Measurements from ENCODE around the gene DUSP16.

Gene DUSP16

DNA sequence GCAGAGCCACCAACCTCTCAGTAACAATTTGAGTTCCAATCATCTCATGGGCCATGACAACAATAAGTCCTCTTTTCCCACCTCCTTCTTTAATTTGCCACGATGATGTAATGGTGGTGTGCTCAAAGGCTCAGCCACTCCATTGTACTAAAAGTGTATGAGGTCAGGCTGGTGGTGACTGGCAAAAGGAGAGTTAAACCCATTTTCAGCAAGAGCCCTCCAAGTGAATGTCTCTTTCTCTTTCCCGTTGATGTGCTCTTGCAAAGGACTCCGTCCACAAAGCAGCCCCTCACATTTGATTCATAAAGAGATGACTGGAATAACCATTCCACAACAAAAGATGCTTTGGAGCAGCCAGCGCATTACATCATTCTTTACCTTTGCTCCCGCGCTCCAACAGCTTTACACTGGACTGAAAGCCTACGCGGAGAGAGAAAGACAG, 41.6 kb downstream of the DUSP16 start:
- WGBS, 2 experiments (ENCODE audit: insufficient coverage in 2 of 2): 88 to 95% methylated on average over 5 to 7 of the region's 8 CpGs
- H3K4me1 ChIP-seq (ENCODE audit: control insufficient read depth, insufficient read depth, low read length, poor library complexity, severe bottlenecking): peaks cover 15% of the 10 kb centered on the region
- H3K4me3 ChIP-seq (ENCODE audit: extremely low read depth, insufficient read depth, low read length, poor library complexity, severe bottlenecking): no peak overlapping the region
- H3K36me3 ChIP-seq (ENCODE audit: control insufficient read depth, insufficient read depth, low read length): peaks cover 43% of the 10 kb centered on the region
- peak overlapping the region; percentile 62 for H3K27ac ChIP-seq (ENCODE audit: low read depth, low read length, severe bottlenecking)
- H3K9me3 ChIP-seq (ENCODE audit: control insufficient read depth, low read length): no peaks in the 10 kb centered on the region

DNA sequence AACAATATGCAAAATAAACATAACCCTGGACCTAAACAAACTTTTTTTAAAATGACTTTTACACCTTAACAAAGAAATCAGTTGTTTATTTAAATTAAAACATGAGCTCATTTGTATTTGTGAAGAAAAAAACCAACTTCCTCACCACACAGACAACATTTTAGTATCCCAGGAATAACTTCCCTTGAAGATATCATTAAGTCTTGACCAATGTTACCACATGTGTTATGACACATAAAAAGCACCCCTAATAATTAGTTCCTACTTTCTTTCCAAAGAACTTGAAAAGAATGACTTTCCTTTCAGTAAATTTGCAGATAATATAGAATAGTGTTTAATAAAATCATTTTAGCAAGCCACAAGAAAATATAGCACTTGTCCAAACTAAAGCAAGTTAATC, 42.4 kb downstream of the DUSP16 start:
- no peak overlapping the region for H3K27ac ChIP-seq (ENCODE audit: low read depth, low read length, severe bottlenecking)
- no peak overlapping the region for H3K4me3 ChIP-seq (ENCODE audit: extremely low read depth, insufficient read depth, low read length, poor library complexity, severe bottlenecking)
- H3K4me1 ChIP-seq (ENCODE audit: control insufficient read depth, insufficient read depth, low read length, poor library complexity, severe bottlenecking): peaks cover 15% of the 10 kb centered on the region

DNA sequence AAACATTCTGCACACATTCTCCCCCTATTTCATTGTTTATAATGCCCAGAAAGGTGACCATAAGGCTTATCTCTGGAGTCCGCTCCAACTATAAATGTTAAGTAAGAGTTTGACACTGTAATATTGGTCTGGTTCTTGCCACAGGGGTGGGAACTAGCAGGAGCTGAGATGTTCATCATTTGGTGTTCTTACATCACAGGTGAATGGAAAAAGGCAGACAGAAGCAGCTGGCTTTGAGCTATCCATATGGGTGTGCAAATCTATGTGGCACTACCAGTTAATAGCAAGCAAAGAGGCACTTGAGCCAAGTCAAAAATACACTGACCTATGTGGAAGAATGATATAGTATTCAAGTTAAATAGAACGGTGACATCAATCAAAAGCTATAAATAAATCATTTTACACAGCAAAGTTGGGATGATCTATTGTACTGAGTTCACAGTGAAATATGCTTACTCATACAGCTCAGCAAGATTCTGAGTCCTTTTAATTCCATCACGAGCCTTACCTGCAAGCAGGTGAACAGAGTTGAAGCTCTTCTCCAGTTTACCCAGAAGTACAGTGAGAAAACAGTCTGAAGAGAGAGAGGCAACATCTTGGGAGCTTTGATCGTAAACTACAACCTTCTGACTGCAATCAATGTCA, 43.2 kb downstream of the DUSP16 start:
- H3K4me1 ChIP-seq (ENCODE audit: control insufficient read depth, insufficient read depth, low read length, poor library complexity, severe bottlenecking): peaks cover 15% of the 10 kb centered on the region
- H3K36me3 ChIP-seq (ENCODE audit: control insufficient read depth, insufficient read depth, low read length): peaks cover 54% of the 10 kb centered on the region
- H3K27ac ChIP-seq (ENCODE audit: low read depth, low read length, severe bottlenecking): no peak overlapping the region
- H3K9me3 ChIP-seq (ENCODE audit: control insufficient read depth, low read length): no peaks in the 10 kb centered on the region
- WGBS, 2 experiments (ENCODE audit: insufficient coverage in 2 of 2): 100% methylated on average over 1 of the region's 4 CpGs; no CpG with 5 or more reads in 1 of the 2 experiments
- no peak overlapping the region for H3K4me3 ChIP-seq (ENCODE audit: extremely low read depth, insufficient read depth, low read length, poor library complexity, severe bottlenecking)

More for the DNA sequence above, 42.4 kb downstream of the DUSP16 start:
- peaks cover 50% of the 10 kb centered on the region for H3K36me3 ChIP-seq (ENCODE audit: control insufficient read depth, insufficient read depth, low read length)
- no peaks in the 10 kb centered on the region for H3K9me3 ChIP-seq (ENCODE audit: control insufficient read depth, low read length)

DNA sequence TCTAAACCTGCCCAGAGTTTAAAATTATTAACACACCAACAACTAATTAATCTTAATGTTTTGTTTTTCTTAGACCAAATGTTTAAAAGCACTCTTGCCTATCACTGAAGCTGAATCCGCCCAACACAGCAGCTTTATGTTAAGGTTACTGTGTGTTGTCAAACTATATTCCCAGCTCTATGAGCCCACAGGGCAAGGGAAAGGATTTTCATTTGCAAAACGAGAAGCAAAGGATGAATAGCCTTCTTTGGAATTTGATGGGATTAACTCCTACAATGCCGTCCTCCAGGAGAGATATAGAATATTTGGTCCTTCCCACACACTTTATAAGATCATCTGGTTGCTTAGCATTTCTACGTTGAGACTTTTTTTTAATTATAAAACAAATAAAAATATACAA, 43.7 kb downstream of the DUSP16 start:
- H3K27ac ChIP-seq (ENCODE audit: low read depth, low read length, severe bottlenecking): no peak overlapping the region
- no peaks in the 10 kb centered on the region for H3K9me3 ChIP-seq (ENCODE audit: control insufficient read depth, low read length)
- H3K36me3 ChIP-seq (ENCODE audit: control insufficient read depth, insufficient read depth, low read length): peaks cover 60% of the 10 kb centered on the region
- peaks cover 15% of the 10 kb centered on the region for H3K4me1 ChIP-seq (ENCODE audit: control insufficient read depth, insufficient read depth, low read length, poor library complexity, severe bottlenecking)
- H3K4me3 ChIP-seq (ENCODE audit: extremely low read depth, insufficient read depth, low read length, poor library complexity, severe bottlenecking): no peak overlapping the region
- WGBS, 2 experiments (ENCODE audit: insufficient coverage in 2 of 2): 83% methylated on average over 1 of the region's 4 CpGs; no CpG with 5 or more reads in 1 of the 2 experiments

DNA sequence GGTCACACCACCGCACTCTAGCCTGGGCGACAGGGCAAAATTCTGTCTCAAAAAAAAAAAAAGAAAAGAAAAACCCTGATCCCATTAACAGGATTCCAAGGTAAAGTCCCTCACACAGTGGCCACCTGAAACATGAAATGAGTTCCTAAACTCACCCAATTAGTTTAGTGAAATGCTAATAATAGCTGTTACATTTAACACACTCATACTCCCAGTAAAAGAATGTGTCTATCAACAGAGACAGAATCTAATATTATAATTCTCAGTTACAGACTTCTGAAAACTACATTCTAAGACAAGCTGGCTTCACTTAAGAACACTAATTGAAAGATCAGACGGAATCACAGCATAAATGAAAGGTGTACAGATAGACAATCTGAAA, 44.2 kb downstream of the DUSP16 start:
- H3K4me3 ChIP-seq (ENCODE audit: extremely low read depth, insufficient read depth, low read length, poor library complexity, severe bottlenecking): no peak overlapping the region

DNA sequence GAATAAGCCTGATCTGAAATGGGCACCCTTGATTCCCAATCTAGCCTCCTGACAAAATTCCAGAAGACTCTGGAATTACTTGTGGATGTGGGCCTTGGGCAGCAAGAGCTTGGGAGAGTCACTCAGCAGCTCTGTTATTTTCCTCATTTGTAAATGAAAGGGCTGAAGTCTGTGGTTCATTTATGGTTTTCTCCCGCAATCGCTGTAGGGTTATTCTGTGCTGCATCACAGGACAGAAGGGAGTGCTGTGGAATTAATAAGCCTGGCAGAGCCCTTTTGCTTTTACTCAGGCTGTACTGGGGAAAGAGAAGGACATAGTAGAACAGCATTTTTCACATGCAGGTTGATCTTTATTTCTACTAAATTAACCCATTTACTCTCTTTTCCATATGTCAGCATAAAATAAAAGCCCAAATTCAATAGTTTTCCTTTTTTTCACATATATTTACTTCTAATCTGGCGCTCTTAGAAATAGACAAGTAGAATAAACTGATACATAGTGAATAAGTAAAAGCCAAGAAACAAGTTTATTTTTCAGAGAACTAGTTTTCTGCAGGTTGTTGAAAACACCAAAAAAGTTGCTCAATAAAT, 49.2 kb downstream of the DUSP16 start:
- Histone ChIP-seq H3K27ac (ENCODE audit: low read depth, low read length, severe bottlenecking) (no peak overlapping the region), H3K36me3 (ENCODE audit: control insufficient read depth, insufficient read depth, low read length) (peaks cover 48% of the 10 kb centered on the region), H3K4me3 (ENCODE audit: extremely low read depth, insufficient read depth, low read length, poor library complexity, severe bottlenecking) (no peak overlapping the region)

More for the DNA sequence above, 44.2 kb downstream of the DUSP16 start:
- Histone ChIP-seq H3K9me3 (ENCODE audit: control insufficient read depth, low read length) (no peaks in the 10 kb centered on the region), H3K4me1 (ENCODE audit: control insufficient read depth, insufficient read depth, low read length, poor library complexity, severe bottlenecking) (peaks cover 15% of the 10 kb centered on the region), H3K36me3 (ENCODE audit: control insufficient read depth, insufficient read depth, low read length) (peaks cover 60% of the 10 kb centered on the region), H3K27ac (ENCODE audit: low read depth, low read length, severe bottlenecking) (no peak overlapping the region)
- WGBS, 2 experiments (ENCODE audit: insufficient coverage in 2 of 2): 90 to 100% methylated on average over 1 to 2 of the region's 3 CpGs

DNA sequence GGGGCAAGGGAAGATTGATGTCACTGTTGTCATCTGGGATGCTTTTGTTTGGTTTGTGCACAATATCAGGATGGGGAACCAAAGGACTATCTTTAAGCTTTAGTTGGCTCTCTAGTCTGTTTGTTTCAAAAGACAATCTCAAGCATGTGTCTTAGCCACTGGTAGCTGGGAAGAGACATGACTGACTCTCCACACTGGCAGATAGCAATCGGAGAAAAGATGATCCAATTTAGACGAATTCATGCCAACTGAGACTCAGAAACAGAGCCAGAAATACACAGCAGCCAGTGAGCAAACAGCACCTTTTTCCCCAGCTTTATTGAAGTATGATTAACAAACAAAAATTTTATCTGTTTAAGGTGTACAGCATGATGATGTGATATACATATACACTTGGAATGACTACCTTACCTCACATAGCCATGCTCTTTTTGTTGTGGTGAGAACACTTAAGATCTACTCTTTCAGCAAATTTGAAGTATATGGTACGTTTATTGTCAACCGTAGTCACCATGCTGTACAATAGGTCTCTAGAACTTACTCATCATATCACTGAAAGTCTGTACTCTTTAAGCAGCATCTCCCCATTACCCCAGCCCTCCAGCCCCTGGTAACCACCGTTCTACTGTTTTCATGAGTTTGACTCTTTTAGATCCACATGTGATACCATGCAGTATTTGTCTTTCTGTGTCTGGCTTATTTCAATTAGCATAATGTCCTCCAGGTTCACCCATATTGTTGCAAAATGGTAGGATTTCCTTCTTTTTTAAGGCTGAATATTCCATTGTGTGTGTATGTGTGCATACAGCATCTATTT, 50.6 kb downstream of the DUSP16 start:
- Histone ChIP-seq H3K27ac (ENCODE audit: low read depth, low read length, severe bottlenecking) (no peak overlapping the region), H3K9me3 (ENCODE audit: control insufficient read depth, low read length) (no peaks in the 10 kb centered on the region), H3K36me3 (ENCODE audit: control insufficient read depth, insufficient read depth, low read length) (peaks cover 35% of the 10 kb centered on the region), H3K4me3 (ENCODE audit: extremely low read depth, insufficient read depth, low read length, poor library complexity, severe bottlenecking) (no peak overlapping the region), H3K4me1 (ENCODE audit: control insufficient read depth, insufficient read depth, low read length, poor library complexity, severe bottlenecking) (peaks cover 11% of the 10 kb centered on the region)
- 90 to 92% methylated on average over 3 of the region's 5 CpGs for WGBS, 2 experiments (ENCODE audit: insufficient coverage in 2 of 2)

More for the DNA sequence above, 49.2 kb downstream of the DUSP16 start:
- H3K4me1 ChIP-seq (ENCODE audit: control insufficient read depth, insufficient read depth, low read length, poor library complexity, severe bottlenecking): peaks cover 8% of the 10 kb centered on the region
- no peaks in the 10 kb centered on the region for H3K9me3 ChIP-seq (ENCODE audit: control insufficient read depth, low read length)
- 75 to 83% methylated on average over 2 of the region's 3 CpGs for WGBS, 2 experiments (ENCODE audit: insufficient coverage in 2 of 2)

DNA sequence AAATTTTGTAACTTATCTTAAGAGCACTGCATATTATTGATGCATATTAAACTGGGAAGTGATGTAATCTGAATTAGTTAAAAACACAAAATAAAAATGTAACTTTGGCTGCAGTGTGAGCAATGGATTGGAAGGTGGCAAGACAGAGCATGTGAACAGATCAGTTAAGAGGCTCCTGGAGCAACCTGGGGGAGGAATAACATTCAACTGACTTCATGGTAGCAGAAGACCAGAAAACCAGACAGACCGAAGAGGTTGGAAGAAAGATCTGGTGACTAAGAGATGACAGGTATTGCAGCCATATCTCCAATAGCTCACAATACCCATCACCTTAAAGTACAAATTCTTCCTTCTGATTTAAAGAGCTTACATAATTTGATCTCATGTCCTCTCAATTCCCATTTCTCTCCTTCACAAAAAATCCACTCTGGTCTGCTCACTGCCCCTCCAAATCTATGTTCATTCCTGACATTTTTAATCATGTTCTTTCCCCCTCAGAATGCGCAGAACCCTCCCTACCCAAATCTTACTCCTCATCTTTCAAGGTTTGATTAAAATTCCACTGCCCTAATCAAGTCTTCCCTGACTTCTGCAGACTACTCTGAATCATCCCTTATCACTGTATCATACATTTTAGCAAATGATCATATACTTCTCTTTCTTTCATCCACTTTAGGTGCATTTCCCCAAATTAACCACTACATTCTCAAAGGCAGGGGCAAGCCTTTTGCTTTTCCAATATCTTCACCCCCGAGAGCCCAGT, 51.5 kb downstream of the DUSP16 start:
- Histone ChIP-seq H3K4me1 (ENCODE audit: control insufficient read depth, insufficient read depth, low read length, poor library complexity, severe bottlenecking) (peaks cover 20% of the 10 kb centered on the region), H3K36me3 (ENCODE audit: control insufficient read depth, insufficient read depth, low read length) (peaks cover 26% of the 10 kb centered on the region), H3K4me3 (ENCODE audit: extremely low read depth, insufficient read depth, low read length, poor library complexity, severe bottlenecking) (no peak overlapping the region), H3K9me3 (ENCODE audit: control insufficient read depth, low read length) (no peaks in the 10 kb centered on the region), H3K27ac (ENCODE audit: low read depth, low read length, severe bottlenecking) (no peak overlapping the region)
- whole genome bisulfite sequencing, 2 experiments (ENCODE audit: insufficient coverage in 2 of 2): 93% methylated on average over 1 of the region's 3 CpGs; no CpG with 5 or more reads in 1 of the 2 experiments

DNA sequence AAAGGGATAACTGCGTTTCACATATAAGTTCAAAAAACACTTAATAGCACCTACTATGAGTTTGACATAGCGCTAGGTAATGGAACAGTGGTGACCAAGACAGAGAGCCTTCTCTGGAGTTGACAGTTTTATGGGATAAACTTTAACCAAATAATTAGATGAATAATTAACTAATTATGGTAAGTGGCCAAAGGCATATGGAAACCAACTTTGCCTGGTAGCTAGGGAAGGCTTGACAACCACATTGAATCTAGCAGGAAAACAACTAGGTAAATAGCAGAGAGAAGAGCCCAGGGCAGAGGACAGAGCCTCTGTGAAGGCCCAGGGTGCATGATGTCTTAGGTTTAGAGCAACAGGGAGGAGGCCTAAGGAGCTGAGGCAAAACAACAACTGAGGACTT, 52.1 kb downstream of the DUSP16 start:
- H3K27ac ChIP-seq (ENCODE audit: low read depth, low read length, severe bottlenecking): no peak overlapping the region
- no peak overlapping the region for H3K4me3 ChIP-seq (ENCODE audit: extremely low read depth, insufficient read depth, low read length, poor library complexity, severe bottlenecking)
- WGBS, 2 experiments (ENCODE audit: insufficient coverage in 2 of 2): no CpG with 5 or more reads among the region's 2 CpGs
- no peaks in the 10 kb centered on the region for H3K9me3 ChIP-seq (ENCODE audit: control insufficient read depth, low read length)
- peaks cover 19% of the 10 kb centered on the region for H3K36me3 ChIP-seq (ENCODE audit: control insufficient read depth, insufficient read depth, low read length)
- peaks cover 24% of the 10 kb centered on the region for H3K4me1 ChIP-seq (ENCODE audit: control insufficient read depth, insufficient read depth, low read length, poor library complexity, severe bottlenecking)

DNA sequence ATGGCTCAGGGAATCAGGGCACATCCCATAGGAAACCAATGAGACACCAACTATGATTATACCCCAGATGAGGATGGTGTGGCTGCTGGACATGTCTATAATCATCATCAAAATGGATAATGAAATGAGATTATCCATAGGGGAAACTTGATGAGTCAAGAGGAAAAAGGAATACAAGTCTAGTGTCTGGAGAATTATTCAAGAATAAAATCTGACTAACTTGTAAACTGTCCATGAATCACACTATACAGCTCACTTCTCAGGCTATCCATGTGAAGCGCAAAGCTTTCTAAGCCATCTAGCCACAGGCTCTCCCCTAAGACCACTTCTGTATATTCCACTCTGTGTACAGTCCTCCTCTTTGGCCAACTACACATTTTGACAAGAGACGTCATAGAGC, 52.5 kb downstream of the DUSP16 start:
- 94 to 100% methylated on average over 1 to 2 of the region's 2 CpGs for WGBS, 2 experiments (ENCODE audit: insufficient coverage in 2 of 2)
- H3K9me3 ChIP-seq (ENCODE audit: control insufficient read depth, low read length): no peaks in the 10 kb centered on the region
- peaks cover 17% of the 10 kb centered on the region for H3K36me3 ChIP-seq (ENCODE audit: control insufficient read depth, insufficient read depth, low read length)
- peaks cover 28% of the 10 kb centered on the region for H3K4me1 ChIP-seq (ENCODE audit: control insufficient read depth, insufficient read depth, low read length, poor library complexity, severe bottlenecking)
- H3K27ac ChIP-seq (ENCODE audit: low read depth, low read length, severe bottlenecking): no peak overlapping the region
- no peak overlapping the region for H3K4me3 ChIP-seq (ENCODE audit: extremely low read depth, insufficient read depth, low read length, poor library complexity, severe bottlenecking)
